ENCODE results near the gene ATP9A.
"Not testable (repeated sequence)": the region's sequence is repeated elsewhere in the genome, so short reads cannot be mapped to it uniquely, and the experiment has no call there.

The ATP9A gene

DNA sequence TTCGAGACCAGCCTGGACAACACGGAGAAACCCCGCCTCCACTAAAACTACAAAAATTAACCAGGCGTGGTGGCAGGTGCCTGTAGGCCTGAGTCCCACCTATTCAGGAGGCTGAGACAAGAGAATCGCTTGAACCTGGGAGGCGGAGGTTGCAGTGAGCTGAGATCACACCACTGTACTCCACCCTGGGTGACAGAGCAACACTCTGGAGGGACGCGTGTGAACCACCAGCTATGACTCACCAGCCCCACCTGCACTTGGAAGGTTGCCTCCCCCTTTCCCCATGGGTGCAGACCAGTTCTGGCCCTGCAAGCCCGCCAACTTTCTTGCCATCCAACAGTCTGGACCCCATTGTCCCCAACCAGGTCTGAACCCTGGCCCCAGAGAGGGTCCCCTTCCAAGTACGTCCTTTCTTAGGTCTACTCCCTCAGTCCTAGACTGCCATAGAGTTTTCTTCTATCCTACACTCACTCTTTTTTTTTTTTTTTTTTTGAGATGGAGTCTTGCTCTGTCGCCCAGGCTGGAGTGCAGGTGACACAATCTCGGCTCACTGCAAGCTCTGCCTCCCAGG lies 29.2 kb downstream of the ATP9A start:
- no peak overlapping the region for H3K27ac ChIP-seq (replicated peaks)
- no peak for DNase-seq (ENCODE audit: low read depth in 1 of 2, low spot score in 1 of 2)
- no peak for TF ChIP-seq REST (IDR thresholded peaks at IDR 0.05; ENCODE audit: insufficient replicate concordance, low read depth)
- no peak for TF ChIP-seq CTCF (IDR thresholded peaks at IDR 0.05; ENCODE audit: insufficient read depth, low read length)
- no peak for TF ChIP-seq GABPA (IDR thresholded peaks at IDR 0.05; ENCODE audit: low read depth)
- no peak for TF ChIP-seq POLR2AphosphoS5 (IDR thresholded peaks at IDR 0.05; ENCODE audit: low read depth)
- no peak for TF ChIP-seq SPI1 (IDR thresholded peaks at IDR 0.05; ENCODE audit: borderline replicate concordance, low read depth)
- no peak overlapping the region for H3K4me3 ChIP-seq (replicated peaks; ENCODE audit: insufficient read depth, low read length)
- no peaks in the 10 kb centered on the region for H3K27me3 ChIP-seq (ENCODE audit: insufficient read depth, poor library complexity, severe bottlenecking)

DNA sequence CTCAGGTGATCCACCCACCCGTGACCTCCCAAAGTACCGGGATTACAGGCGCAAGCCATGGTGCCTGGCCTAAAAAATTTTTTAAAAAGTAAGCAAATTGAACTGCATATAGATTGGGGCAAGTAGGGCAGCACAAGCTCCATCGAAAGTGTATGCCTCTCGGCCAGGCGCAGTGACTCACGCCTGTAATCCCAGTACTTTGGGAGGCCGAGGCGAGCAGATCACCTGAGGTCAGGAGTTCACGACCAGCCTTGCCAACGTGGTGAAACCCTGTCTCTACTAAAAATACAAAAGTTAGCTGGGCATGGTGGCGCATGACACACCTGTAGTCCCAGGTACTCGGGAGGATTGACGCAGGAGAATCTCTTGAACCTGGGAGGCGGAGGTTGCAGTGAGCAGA lies 29.9 kb downstream of the ATP9A start:
- not testable (repeated sequence) for DNase-seq (ENCODE audit: low read depth in 1 of 2, low spot score in 1 of 2); H3K4me3 ChIP-seq (replicated peaks; ENCODE audit: insufficient read depth, low read length); H3K27ac ChIP-seq (replicated peaks); H3K27me3 ChIP-seq (ENCODE audit: insufficient read depth, poor library complexity, severe bottlenecking)

- no peak for TF ChIP-seq SPI1 (IDR thresholded peaks at IDR 0.05; ENCODE audit: borderline replicate concordance, low read depth)
- no peak for TF ChIP-seq GABPA (IDR thresholded peaks at IDR 0.05; ENCODE audit: low read depth)
- TF ChIP-seq CTCF (IDR thresholded peaks at IDR 0.05; ENCODE audit: insufficient read depth, low read length): no peak
- no peak for TF ChIP-seq REST (IDR thresholded peaks at IDR 0.05; ENCODE audit: insufficient replicate concordance, low read depth)
- no peak for TF ChIP-seq POLR2AphosphoS5 (IDR thresholded peaks at IDR 0.05; ENCODE audit: low read depth)
Measured at GRCh38 chr20:51736947-51737346, 31.2 kb downstream of the ATP9A start.

GRCh38 chr20:51735728-51736600 lies 32.2 kb downstream of the ATP9A start:
- Histone ChIP-seq H3K27me3 (ENCODE audit: insufficient read depth, poor library complexity, severe bottlenecking) (no peaks in the 10 kb centered on the region), H3K4me3 (replicated peaks; ENCODE audit: insufficient read depth, low read length) (no peak overlapping the region), H3K27ac (replicated peaks) (no peak overlapping the region)
- no peak for DNase-seq (ENCODE audit: low read depth in 1 of 2, low spot score in 1 of 2)
- TF ChIP-seq POLR2AphosphoS5 (IDR thresholded peaks at IDR 0.05; ENCODE audit: low read depth) (no peak), SPI1 (IDR thresholded peaks at IDR 0.05; ENCODE audit: borderline replicate concordance, low read depth) (no peak), REST (IDR thresholded peaks at IDR 0.05; ENCODE audit: insufficient replicate concordance, low read depth) (no peak)

More at GRCh38 chr20:51736947-51737346, 31.2 kb downstream of the ATP9A start:
- no peak for DNase-seq (ENCODE audit: low read depth in 1 of 2, low spot score in 1 of 2)
- H3K27me3 ChIP-seq (ENCODE audit: insufficient read depth, poor library complexity, severe bottlenecking): no peaks in the 10 kb centered on the region
- no peak overlapping the region for H3K27ac ChIP-seq (replicated peaks)
- no peak overlapping the region for H3K4me3 ChIP-seq (replicated peaks; ENCODE audit: insufficient read depth, low read length)

Data from HL-60 (cell line).